HepG2 (cell line): Measurements from ENCODE around the gene HSPA1L. TPM values are rescaled to one million over a fixed set of nuclear protein-coding genes. Genes with fewer than 3 reads are reported as not detected.

Experiments
- AGO2 ChIP-seq: fragments of 200-400 bp; formaldehyde crosslinking; optimal IDR thresholded peaks from 2 replicates; pipeline ENCODE3; 2017; ENCODE audit warnings: mild to moderate bottlenecking, low read depth, low read length, moderate library complexity
- AHR ChIP-seq: IDR thresholded peaks from 2 replicates; pipeline ENCODE4 v1.6.1; 2018; ENCODE audit warnings: missing genetic modification reagents, missing compliant biosample characterization
- BRD4 ChIP-seq: sonication (generic); formaldehyde crosslinking; IDR thresholded peaks from 2 replicates; pipeline ENCODE4 v1.4.0; 2020; ENCODE audit warnings: missing genetic modification reagents
- DMAP1 ChIP-seq: IDR thresholded peaks from 2 replicates; pipeline ENCODE4 v1.6.1; 2016
- EZH2 ChIP-seq: conservative IDR thresholded peaks from 2 replicates; pipeline ENCODE4 v1.6.1; 2012; ENCODE audit warnings: mild to moderate bottlenecking, low read depth, low read length, moderate library complexity
- MBNL3 ChIP-seq: fragments of 250-450 bp; sonication (Bioruptor Pico); conservative IDR thresholded peaks from 2 replicates; pipeline ENCODE4 v1.8.0; 2022; ENCODE audit warnings: mild to moderate bottlenecking, inconsistent platforms
- PHB2 ChIP-seq: fragments of 450-650 bp; IDR thresholded peaks from 2 replicates; pipeline ENCODE4 v1.6.1; 2018; ENCODE audit not compliant: partially characterized antibody
- PRMT3 ChIP-seq: sonication (generic); formaldehyde crosslinking; IDR thresholded peaks from 2 replicates; pipeline ENCODE4 v1.8.1; 2022; ENCODE audit warnings: low read depth, mild to moderate bottlenecking, moderate library complexity, missing genetic modification reagents, borderline replicate concordance
- TCF12 ChIP-seq, 2 experiments: fragments of 450-650 bp in 1 of 2; sonication (generic) in 1 of 2; formaldehyde crosslinking in 1 of 2; IDR thresholded peaks; 2 replicates each; pipeline versions ENCODE4 v1.6.1 to v1.8.0; 2017 to 2022; ENCODE audit warnings: antibody characterized with exemption in 1 of 2, mild to moderate bottlenecking in 1 of 2, missing genetic modification reagents in 1 of 2, moderate library complexity in 1 of 2
- TEAD3 ChIP-seq: optimal IDR thresholded peaks from 2 replicates; pipeline ENCODE3; 2016; ENCODE audit warnings: borderline replicate concordance
- ZFP36L2 ChIP-seq: sonication (generic); formaldehyde crosslinking; IDR thresholded peaks from 2 replicates; pipeline ENCODE4 v1.4.0; 2020; ENCODE audit warnings: missing genetic modification reagents
- ZNF235 ChIP-seq: sonication (generic); formaldehyde crosslinking; IDR thresholded peaks from 2 replicates; pipeline ENCODE4 v1.8.1; 2023; ENCODE audit warnings: mild to moderate bottlenecking, missing genetic modification reagents, borderline replicate concordance
- ZNF335 ChIP-seq: sonication (generic); formaldehyde crosslinking; IDR thresholded peaks from 2 replicates; pipeline ENCODE4 v1.4.0; 2020; ENCODE audit warnings: missing genetic modification reagents
- ZNF33A ChIP-seq: sonication (generic); formaldehyde crosslinking; IDR thresholded peaks from 2 replicates; pipeline ENCODE4 v1.5.1; 2020; ENCODE audit warnings: missing genetic modification reagents, mild to moderate bottlenecking, moderate library complexity, borderline replicate concordance
- ZNF747 ChIP-seq: sonication (generic); formaldehyde crosslinking; IDR thresholded peaks from 2 replicates; pipeline ENCODE4 v1.8.1; 2023; ENCODE audit warnings: missing genetic modification reagents, mild to moderate bottlenecking, borderline replicate concordance
- polyA plus RNA-seq, 8 experiments: library from polyadenylated mRNA; depleted of rRNA in 3 of 8; stranded (reverse) in 7 of 8; unstranded in 1 of 8; fragments of >200 nt; fragmentation: Illumina TruSeq in 4 of 8; extraction: Trizol in 4 of 8; gene quantifications; 2 replicates each; pipeline versions ENCODE4 v1.2.1 to v1.2.3, GENCODE V29; 2011 to 2016; ENCODE audit warnings: low read depth in 4 of 8, missing spikeins in 1 of 8, mixed read lengths in 1 of 8; ENCODE audit not compliant: insufficient read depth in 1 of 8
- total RNA-seq, 5 experiments: library from RNA; depleted of rRNA; stranded (reverse); fragments of >200 nt; fragmentation: Illumina TruSeq; extraction: Trizol; gene quantifications; 2 replicates each; pipeline ENCODE4 v1.2.3, GENCODE V29; 2016; ENCODE audit warnings: low read depth in 1 of 5
- TF ChIP-seq, protein P1 (sequence below): sonication (generic); formaldehyde crosslinking; IDR thresholded peaks from 2 replicates; pipeline ENCODE4 v1.5.0; 2020; ENCODE audit warnings: mild to moderate bottlenecking, missing genetic modification reagents
- TF ChIP-seq, protein P2 (sequence below): sonication (generic); formaldehyde crosslinking; IDR thresholded peaks from 2 replicates; pipeline ENCODE4 v1.5.0; 2020; ENCODE audit warnings: mild to moderate bottlenecking, missing genetic modification reagents, borderline replicate concordance
- TF ChIP-seq, protein P3 (sequence below): sonication (generic); formaldehyde crosslinking; IDR thresholded peaks from 2 replicates; pipeline ENCODE4 v1.4.0; 2020; ENCODE audit warnings: missing genetic modification reagents
- TF ChIP-seq, protein P4 (sequence below): sonication (generic); formaldehyde crosslinking; IDR thresholded peaks from 2 replicates; pipeline ENCODE4 v1.5.1; 2020; ENCODE audit warnings: missing genetic modification reagents, mild to moderate bottlenecking, borderline replicate concordance

HSPA1L gene
- total and polyA plus RNA-seq, 2 of the 13 experiments (the other 11 are each of a cell fraction or from before 2014, with no cell fraction given): 0.55 to 1.0 TPM

DNA sequence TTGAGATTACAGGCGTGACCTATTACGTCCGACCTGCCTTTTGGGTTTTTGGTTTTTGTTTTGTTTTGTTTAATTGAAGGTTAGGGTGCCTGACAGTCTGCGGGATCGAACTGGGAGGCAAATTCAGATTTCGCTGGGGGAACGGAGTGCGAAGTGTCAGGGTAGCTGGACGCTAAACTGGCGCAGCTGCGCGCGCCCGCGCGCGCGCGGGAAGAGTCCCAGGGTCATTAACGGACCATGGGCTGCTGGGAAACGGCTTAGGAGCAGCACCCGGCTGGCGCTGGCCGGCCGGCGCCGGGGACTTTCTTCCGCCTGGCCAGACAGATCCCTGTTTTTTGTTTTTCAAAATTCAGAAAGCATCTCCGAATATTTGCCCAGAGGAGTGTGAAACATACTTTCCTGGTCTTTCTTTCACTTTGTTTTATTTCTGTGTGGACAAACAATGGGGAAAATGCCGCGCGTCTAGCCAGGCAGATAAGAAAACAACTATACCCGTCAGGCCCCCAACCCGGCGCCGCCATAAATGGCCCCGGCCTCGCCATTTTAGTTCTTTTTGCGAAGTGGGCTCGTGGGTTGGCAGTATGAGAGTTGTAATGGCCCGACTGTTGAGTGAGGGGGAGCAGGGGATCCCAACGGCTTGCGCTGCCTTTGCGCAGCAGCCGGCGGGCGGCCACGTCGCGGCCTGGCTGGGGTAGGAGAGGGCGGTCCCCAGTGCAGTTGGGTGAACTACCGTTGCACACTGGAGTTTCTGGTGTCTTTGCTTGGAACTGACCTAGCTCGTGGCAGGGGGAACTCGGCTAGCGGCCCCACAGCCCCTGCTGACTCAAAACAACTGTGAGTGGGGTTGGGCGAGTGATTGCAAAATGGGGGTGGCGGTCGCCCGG is 19.5 kb upstream of the HSPA1L start (continued):
- TF ChIP-seq, protein P1, sequence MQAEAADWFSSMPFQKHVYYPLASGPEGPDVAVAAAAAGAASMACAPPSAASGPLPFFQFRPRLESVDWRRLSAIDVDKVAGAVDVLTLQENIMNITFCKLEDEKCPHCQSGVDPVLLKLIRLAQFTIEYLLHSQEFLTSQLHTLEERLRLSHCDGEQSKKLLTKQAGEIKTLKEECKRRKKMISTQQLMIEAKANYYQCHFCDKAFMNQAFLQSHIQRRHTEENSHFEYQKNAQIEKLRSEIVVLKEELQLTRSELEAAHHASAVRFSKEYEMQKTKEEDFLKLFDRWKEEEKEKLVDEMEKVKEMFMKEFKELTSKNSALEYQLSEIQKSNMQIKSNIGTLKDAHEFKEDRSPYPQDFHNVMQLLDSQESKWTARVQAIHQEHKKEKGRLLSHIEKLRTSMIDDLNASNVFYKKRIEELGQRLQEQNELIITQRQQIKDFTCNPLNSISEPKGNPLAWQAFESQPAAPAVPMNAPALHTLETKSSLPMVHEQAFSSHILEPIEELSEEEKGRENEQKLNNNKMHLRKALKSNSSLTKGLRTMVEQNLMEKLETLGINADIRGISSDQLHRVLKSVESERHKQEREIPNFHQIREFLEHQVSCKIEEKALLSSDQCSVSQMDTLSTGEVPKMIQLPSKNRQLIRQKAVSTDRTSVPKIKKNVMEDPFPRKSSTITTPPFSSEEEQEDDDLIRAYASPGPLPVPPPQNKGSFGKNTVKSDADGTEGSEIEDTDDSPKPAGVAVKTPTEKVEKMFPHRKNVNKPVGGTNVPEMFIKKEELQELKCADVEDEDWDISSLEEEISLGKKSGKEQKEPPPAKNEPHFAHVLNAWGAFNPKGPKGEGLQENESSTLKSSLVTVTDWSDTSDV (CRISPR knock-in tag): peak; percentile 89
- TF ChIP-seq PHB2 (no peak), DMAP1 (CRISPR knock-in tag) (peak; percentile 88), ZNF335 (CRISPR knock-in tag) (peak; percentile 100), MBNL3 (CRISPR knock-in tag) (no peak), TCF12 (IDR thresholded peaks at IDR 0.05) (no peak), TCF12 (CRISPR knock-in tag; IDR thresholded peaks at IDR 0.05) (0 out of 2 replicates have a peak, but pooled peaks have one; percentile 6), TEAD3 (CRISPR knock-in tag) (peak; percentile 56), ZFP36L2 (CRISPR knock-in tag) (no peak), AHR (CRISPR knock-in tag) (peak; percentile 59), AGO2 (peak; percentile 100), ZNF235 (CRISPR knock-in tag) (0 out of 2 replicates have a peak, but pooled peaks have one; percentile 91), PRMT3 (no peak), ZNF747 (CRISPR knock-in tag) (no peak; the same call in 1 of the 2 replicates), ZNF33A (CRISPR knock-in tag) (no peak), BRD4 (CRISPR knock-in tag) (peak; percentile 82), EZH2 (no peak)
- TF ChIP-seq, protein P2, sequence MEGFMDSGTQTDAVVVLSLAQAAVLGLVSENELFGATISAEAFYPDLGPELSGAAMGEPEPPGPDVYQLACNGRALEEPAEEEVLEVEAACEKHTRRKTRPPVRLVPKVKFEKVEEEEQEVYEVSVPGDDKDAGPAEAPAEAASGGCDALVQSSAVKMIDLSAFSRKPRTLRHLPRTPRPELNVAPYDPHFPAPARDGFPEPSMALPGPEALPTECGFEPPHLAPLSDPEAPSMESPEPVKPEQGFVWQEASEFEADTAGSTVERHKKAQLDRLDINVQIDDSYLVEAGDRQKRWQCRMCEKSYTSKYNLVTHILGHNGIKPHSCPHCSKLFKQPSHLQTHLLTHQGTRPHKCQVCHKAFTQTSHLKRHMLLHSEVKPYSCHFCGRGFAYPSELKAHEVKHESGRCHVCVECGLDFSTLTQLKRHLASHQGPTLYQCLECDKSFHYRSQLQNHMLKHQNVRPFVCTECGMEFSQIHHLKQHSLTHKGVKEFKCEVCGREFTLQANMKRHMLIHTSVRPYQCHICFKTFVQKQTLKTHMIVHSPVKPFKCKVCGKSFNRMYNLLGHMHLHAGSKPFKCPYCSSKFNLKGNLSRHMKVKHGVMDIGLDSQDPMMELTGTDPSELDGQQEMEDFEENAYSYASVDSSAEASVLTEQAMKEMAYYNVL (CRISPR knock-in tag): peak; percentile 83; the same call in 1 of the 2 replicates
- TF ChIP-seq, protein P3, sequence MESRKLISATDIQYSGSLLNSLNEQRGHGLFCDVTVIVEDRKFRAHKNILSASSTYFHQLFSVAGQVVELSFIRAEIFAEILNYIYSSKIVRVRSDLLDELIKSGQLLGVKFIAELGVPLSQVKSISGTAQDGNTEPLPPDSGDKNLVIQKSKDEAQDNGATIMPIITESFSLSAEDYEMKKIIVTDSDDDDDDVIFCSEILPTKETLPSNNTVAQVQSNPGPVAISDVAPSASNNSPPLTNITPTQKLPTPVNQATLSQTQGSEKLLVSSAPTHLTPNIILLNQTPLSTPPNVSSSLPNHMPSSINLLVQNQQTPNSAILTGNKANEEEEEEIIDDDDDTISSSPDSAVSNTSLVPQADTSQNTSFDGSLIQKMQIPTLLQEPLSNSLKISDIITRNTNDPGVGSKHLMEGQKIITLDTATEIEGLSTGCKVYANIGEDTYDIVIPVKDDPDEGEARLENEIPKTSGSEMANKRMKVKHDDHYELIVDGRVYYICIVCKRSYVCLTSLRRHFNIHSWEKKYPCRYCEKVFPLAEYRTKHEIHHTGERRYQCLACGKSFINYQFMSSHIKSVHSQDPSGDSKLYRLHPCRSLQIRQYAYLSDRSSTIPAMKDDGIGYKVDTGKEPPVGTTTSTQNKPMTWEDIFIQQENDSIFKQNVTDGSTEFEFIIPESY (CRISPR knock-in tag): peak; percentile 52; the same call in 1 of the 2 replicates
- TF ChIP-seq, protein P4, sequence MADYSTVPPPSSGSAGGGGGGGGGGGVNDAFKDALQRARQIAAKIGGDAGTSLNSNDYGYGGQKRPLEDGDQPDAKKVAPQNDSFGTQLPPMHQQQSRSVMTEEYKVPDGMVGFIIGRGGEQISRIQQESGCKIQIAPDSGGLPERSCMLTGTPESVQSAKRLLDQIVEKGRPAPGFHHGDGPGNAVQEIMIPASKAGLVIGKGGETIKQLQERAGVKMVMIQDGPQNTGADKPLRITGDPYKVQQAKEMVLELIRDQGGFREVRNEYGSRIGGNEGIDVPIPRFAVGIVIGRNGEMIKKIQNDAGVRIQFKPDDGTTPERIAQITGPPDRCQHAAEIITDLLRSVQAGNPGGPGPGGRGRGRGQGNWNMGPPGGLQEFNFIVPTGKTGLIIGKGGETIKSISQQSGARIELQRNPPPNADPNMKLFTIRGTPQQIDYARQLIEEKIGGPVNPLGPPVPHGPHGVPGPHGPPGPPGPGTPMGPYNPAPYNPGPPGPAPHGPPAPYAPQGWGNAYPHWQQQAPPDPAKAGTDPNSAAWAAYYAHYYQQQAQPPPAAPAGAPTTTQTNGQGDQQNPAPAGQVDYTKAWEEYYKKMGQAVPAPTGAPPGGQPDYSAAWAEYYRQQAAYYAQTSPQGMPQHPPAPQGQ (CRISPR knock-in tag): peak; percentile 76; the same call in 1 of the 2 replicates
